Spleen (tissue), 7 donors: ENCODE measurements around the gene ARHGEF25.

Experiments used
- CTCF ChIP-seq, 11 experiments: fragments of 200-600 bp in 7 of 11; fragments of 450-650 bp in 4 of 11; sonication (generic) in 4 of 11; IDR thresholded peaks in 8 of 11; conservative IDR thresholded peaks in 3 of 11; 1 replicate in 7 of 11; 2 replicates in 4 of 11; pipeline versions ENCODE4 v1.4.0 to v1.8.0; 2016 to 2021; ENCODE audit warnings: antibody characterized with exemption in 11 of 11, inconsistent platforms in 4 of 11, mild to moderate bottlenecking in 1 of 11
- POLR2A ChIP-seq, 3 donors: fragments of 450-650 bp; IDR thresholded peaks; one replicate each; pipeline ENCODE4 v1.5.1; 2017; ENCODE audit warnings: antibody characterized with exemption in 3 of 3, mild to moderate bottlenecking in 1 of 3
- POLR2AphosphoS5 ChIP-seq, 3 donors: sonication (generic); formaldehyde crosslinking; IDR thresholded peaks; one replicate each; pipeline ENCODE4 v1.5.1; 2017; ENCODE audit warnings: antibody characterized with exemption in 3 of 3
- donor health status: DM: no; HTN: no; CAD: no; lungs with moderate emphysema.
- donor health status: DM: no; HTN: no; CAD: no.
- donor health status: DM: no; HTN: no; CAD: no.

GRCh38 chr12:57603815-57604453 lies 7.3 kb upstream of the ARHGEF25 start:
- no peak for TF ChIP-seq CTCF (IDR thresholded peaks at IDR 0.05 in 8 of 11, conservative IDR thresholded peaks at IDR 0.05 in 3 of 11)
- TF ChIP-seq POLR2A (IDR thresholded peaks at IDR 0.05) = no peak
- TF ChIP-seq POLR2AphosphoS5 (IDR thresholded peaks at IDR 0.05) = peak in 1 of 3 donors; percentile 16
